ENCODE results near the gene GLI3. TPM values are rescaled to one million over a fixed set of nuclear protein-coding genes. Genes with fewer than 3 reads are reported as not detected.

The GLI3 gene
- total and polyA plus RNA-seq, 12 donors, result 1.1 to 18.0 (median 4.6) TPM

GRCh38 chr7:42231043-42231787 is 5.8 kb downstream of the GLI3 start:
- Histone ChIP-seq H3K4me3 (no peak overlapping the region), H3K4me1 (replicated peaks in 1 of 2) (peaks cover 0 to 10% of the 10 kb centered on the region in 2 donors), H3K27ac (no peak overlapping the region), H3K9me3 (replicated peaks in 1 of 3) (no peaks in the 10 kb centered on the region), H3K27me3 (no peaks in the 10 kb centered on the region), H3K36me3 (replicated peaks in 1 of 2) (no peaks in the 10 kb centered on the region)
- WGBS, 4 donors, result 82 to 92% (median 90%) methylated on average over 1 of the region's 1 CpG
- intact Hi-C loops (cut with DNase I), result no loop called here
- no peak for DNase-seq
- no peak for TF ChIP-seq POLR2A (IDR thresholded peaks at IDR 0.05)
- TF ChIP-seq, protein P1, sequence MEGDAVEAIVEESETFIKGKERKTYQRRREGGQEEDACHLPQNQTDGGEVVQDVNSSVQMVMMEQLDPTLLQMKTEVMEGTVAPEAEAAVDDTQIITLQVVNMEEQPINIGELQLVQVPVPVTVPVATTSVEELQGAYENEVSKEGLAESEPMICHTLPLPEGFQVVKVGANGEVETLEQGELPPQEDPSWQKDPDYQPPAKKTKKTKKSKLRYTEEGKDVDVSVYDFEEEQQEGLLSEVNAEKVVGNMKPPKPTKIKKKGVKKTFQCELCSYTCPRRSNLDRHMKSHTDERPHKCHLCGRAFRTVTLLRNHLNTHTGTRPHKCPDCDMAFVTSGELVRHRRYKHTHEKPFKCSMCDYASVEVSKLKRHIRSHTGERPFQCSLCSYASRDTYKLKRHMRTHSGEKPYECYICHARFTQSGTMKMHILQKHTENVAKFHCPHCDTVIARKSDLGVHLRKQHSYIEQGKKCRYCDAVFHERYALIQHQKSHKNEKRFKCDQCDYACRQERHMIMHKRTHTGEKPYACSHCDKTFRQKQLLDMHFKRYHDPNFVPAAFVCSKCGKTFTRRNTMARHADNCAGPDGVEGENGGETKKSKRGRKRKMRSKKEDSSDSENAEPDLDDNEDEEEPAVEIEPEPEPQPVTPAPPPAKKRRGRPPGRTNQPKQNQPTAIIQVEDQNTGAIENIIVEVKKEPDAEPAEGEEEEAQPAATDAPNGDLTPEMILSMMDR (IDR thresholded peaks at IDR 0.05), result no peak

GRCh38 chr7:42227936-42228591 is 8.9 kb downstream of the GLI3 start:
- 31 to 57% (median 46%) methylated on average over 31 to 51 of the region's 51 CpGs for WGBS, 4 donors
- H3K4me1 ChIP-seq (replicated peaks in 1 of 2), result no peaks in the 10 kb centered on the region
- H3K27ac ChIP-seq, result no peak overlapping the region
- no peaks in the 10 kb centered on the region for H3K27me3 ChIP-seq
- no peaks in the 10 kb centered on the region for H3K36me3 ChIP-seq (replicated peaks in 1 of 2)
- intact Hi-C loops (cut with DNase I), result no loop called here
- DNase-seq, result no peak
- peak overlapping the region in 1 of 4 donors; percentile 35 for H3K4me3 ChIP-seq
- TF ChIP-seq, protein P1 (IDR thresholded peaks at IDR 0.05), result no peak
- no peak for TF ChIP-seq POLR2A (IDR thresholded peaks at IDR 0.05)
- no peaks in the 10 kb centered on the region for H3K9me3 ChIP-seq (replicated peaks in 1 of 3)

DNA sequence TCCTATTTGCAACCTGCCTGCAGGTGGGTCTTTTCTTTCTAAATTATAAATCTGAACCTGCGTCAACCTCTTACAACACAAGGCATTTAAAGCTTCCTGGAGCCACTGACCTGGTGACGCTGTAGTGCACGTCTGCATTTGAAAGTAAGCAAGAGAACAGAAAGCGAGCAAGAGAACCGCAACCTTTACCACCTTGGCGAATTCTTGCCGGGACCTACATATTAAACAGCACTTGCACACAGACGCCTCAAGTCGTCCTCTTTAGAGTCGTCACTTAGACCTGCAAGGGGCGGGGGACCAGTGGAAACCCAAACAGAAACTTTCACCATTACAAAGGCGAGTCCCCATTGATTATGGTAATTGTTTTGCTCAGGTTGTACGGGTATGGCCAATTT is 9.5 kb downstream of the GLI3 start:
- H3K27ac ChIP-seq, result no peak overlapping the region
- 60 to 82% (median 72%) methylated on average over 13 of the region's 13 CpGs for WGBS, 4 donors
- no peaks in the 10 kb centered on the region for H3K27me3 ChIP-seq
- no peaks in the 10 kb centered on the region for H3K4me1 ChIP-seq (replicated peaks in 1 of 2)
- H3K4me3 ChIP-seq, result no peak overlapping the region
- H3K36me3 ChIP-seq (replicated peaks in 1 of 2), result no peaks in the 10 kb centered on the region
- TF ChIP-seq POLR2A (IDR thresholded peaks at IDR 0.05), result no peak
- TF ChIP-seq, protein P1 (IDR thresholded peaks at IDR 0.05), result no peak
- intact Hi-C loops (cut with DNase I), result no loop called here
- no peaks in the 10 kb centered on the region for H3K9me3 ChIP-seq (replicated peaks in 1 of 3)
- DNase-seq, result no peak

DNA sequence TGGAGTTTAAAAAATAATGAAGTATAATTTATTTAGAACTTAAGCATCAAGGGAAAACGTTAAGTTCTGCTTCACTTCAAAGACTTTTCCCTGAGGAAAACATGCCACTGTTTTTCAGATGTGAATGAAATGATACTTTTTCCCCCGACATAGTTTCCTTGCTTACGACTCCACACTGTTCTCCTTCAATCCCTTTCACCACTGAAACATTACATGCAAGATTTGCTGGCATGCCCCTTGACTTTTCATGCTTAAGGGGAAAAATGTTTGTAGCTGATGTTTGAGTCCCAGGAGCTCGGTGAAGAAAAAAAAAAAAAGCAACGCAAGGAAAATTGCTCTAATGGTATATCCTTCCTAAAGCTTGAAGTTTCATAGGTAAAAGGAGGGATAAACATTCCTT is 10.0 kb downstream of the GLI3 start:
- no peak for DNase-seq
- no peak overlapping the region for H3K4me3 ChIP-seq
- H3K27me3 ChIP-seq, result no peaks in the 10 kb centered on the region
- no peaks in the 10 kb centered on the region for H3K36me3 ChIP-seq (replicated peaks in 1 of 2)
- H3K27ac ChIP-seq, result no peak overlapping the region
- intact Hi-C loops (cut with DNase I), result no loop called here
- no peaks in the 10 kb centered on the region for H3K4me1 ChIP-seq (replicated peaks in 1 of 2)
- WGBS, 4 donors, result 69 to 80% (median 74%) methylated on average over 5 of the region's 5 CpGs
- TF ChIP-seq POLR2A (IDR thresholded peaks at IDR 0.05), result no peak
- TF ChIP-seq, protein P1 (IDR thresholded peaks at IDR 0.05), result no peak
- H3K9me3 ChIP-seq (replicated peaks in 1 of 3), result no peaks in the 10 kb centered on the region

All from adrenal gland (tissue), 12 donors.